Fibroblast of lung (primary cell): ENCODE measurements around the gene HECTD1.

Source experiments
- CTCF ChIP-seq, 2 donors: IDR thresholded peaks in 1 of 2; conservative IDR thresholded peaks in 1 of 2; 1 replicate in 1 of 2; 2 replicates in 1 of 2; pipeline ENCODE4 v1.5.1; 2011 to 2012; ENCODE audit warnings: low read length in 2 of 2, control low read depth in 1 of 2, inconsistent platforms in 1 of 2, low read depth in 1 of 2, mild to moderate bottlenecking in 1 of 2
- EZH2 ChIP-seq: IDR thresholded peaks from 2 replicates; pipeline ENCODE4 v1.5.1; 2012; ENCODE audit warnings: low read length, control low read depth, mild to moderate bottlenecking; ENCODE audit errors: missing control alignments

GRCh38 chr14:31207755-31208545, at the start of gene HECTD1:
- TF ChIP-seq CTCF (conservative IDR thresholded peaks at IDR 0.05 in 1 of 2, IDR thresholded peaks at IDR 0.05 in 1 of 2; ENCODE audit: low read depth in 1 of 2, low read length in 2 of 2) = peak in 1 of 2 donors; percentile 23
- TF ChIP-seq EZH2 = no peak
